Lower leg skin (tissue), 4 donors: ENCODE data around the gene FAM169A. TPM values are rescaled to one million over a fixed set of nuclear protein-coding genes. Genes with fewer than 3 reads are reported as not detected.
"Not testable (repeated sequence)": the region's sequence is repeated elsewhere in the genome, so short reads cannot be mapped to it uniquely, and the experiment has no call there.

Experiments
- DNase-seq, 2 donors: peaks; one replicate each; pipeline ENCODE4 v3.0.0-alpha.2; 2019; ENCODE audit warnings: low spot score in 2 of 2
- H3K4me3 ChIP-seq: fragments of 200-600 bp; sonication (generic); 2 replicates; pipeline ENCODE4 v1.5.1; 2017; ENCODE audit warnings: mild to moderate bottlenecking, low read depth; ENCODE audit not compliant: poor library complexity, severe bottlenecking
- POLR2A ChIP-seq, 2 donors: fragments of 450-650 bp; IDR thresholded peaks; one replicate each; pipeline ENCODE4 v1.6.1; 2016 to 2017; ENCODE audit warnings: antibody characterized with exemption in 2 of 2, mild to moderate bottlenecking in 1 of 2, moderate library complexity in 1 of 2
- WGBS, 2 donors: methylation state at CpG; one replicate each; pipeline ENCODE4 v1.1.5; 2018; 5-methylcytosine and 5-hydroxymethylcytosine counted together
- intact Hi-C: fragments of 100-400 bp; cut with DNase I; formaldehyde crosslinking; loops from one replicate; pipeline ENCODE4 v1.15.0; 2023; ENCODE audit warnings: low total_unique reads
- total RNA-seq, 4 donors: library from RNA; depleted of rRNA; stranded (reverse); fragments of >200 nt; gene quantifications; one replicate each; pipeline ENCODE4 v1.1.0, GENCODE V29; 2016
- TF ChIP-seq, protein P1 (sequence below), 3 donors: fragments of 450-650 bp; IDR thresholded peaks; one replicate each; pipeline ENCODE4 v1.5.1; 2016; ENCODE audit warnings: antibody characterized with exemption in 3 of 3, mild to moderate bottlenecking in 3 of 3, moderate library complexity in 2 of 3

FAM169A gene
- total RNA-seq, 4 donors from 2014 or later: 0.08 to 2.9 (median 0.85) TPM

DNA sequence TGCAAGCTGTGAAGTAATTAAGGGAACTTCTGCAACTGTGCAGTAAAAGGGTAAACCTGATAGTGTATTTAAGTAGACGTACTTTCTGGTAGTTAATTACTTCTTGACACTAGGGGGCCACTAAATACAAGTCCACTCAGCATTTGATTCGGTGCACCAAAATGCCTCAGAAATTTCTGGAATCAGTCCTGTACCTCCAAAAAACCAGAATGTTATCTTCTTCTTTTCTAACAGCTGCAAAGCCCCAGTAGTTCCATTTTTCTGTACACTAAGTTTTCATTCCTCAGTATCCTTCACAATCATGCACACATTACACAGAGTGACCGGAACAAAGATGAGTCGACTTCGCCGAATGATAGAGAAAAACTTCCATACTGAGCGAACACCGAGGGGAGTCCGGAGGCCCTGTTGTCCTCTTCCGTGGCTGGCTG, 99.8 kb downstream of the FAM169A start:
- no peak for TF ChIP-seq POLR2A (IDR thresholded peaks at IDR 0.05)
- TF ChIP-seq, protein P1, sequence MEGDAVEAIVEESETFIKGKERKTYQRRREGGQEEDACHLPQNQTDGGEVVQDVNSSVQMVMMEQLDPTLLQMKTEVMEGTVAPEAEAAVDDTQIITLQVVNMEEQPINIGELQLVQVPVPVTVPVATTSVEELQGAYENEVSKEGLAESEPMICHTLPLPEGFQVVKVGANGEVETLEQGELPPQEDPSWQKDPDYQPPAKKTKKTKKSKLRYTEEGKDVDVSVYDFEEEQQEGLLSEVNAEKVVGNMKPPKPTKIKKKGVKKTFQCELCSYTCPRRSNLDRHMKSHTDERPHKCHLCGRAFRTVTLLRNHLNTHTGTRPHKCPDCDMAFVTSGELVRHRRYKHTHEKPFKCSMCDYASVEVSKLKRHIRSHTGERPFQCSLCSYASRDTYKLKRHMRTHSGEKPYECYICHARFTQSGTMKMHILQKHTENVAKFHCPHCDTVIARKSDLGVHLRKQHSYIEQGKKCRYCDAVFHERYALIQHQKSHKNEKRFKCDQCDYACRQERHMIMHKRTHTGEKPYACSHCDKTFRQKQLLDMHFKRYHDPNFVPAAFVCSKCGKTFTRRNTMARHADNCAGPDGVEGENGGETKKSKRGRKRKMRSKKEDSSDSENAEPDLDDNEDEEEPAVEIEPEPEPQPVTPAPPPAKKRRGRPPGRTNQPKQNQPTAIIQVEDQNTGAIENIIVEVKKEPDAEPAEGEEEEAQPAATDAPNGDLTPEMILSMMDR (IDR thresholded peaks at IDR 0.05): no peak
- DNase-seq: no peak
- intact Hi-C loops: no loop called here
- WGBS, 2 donors: 0 to 1% methylated on average over 10 of the region's 10 CpGs
- H3K4me3 ChIP-seq: peak overlapping the region; percentile 97

DNA sequence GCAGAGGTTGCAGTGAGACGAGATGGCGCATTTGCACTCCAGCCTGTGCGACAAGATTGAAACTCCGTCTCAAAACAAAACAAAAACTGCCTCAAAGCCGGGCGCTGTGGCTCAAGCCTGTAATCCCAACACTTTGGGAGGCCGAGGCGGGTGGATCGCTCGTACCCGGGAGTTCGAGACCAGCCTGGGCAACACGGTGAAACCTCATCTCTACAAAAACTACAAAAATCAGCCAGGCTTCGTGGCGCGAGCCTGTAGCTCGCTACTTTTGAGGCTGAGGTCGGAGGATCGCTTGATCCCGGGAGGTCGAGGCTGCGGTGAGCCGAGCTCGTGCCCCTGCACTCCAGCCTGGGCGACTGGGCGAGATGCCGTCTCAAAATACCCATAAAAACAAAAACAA, 100.3 kb downstream of the FAM169A start:
- intact Hi-C loops: no loop called here
- H3K4me3 ChIP-seq: peak overlapping the region; percentile 97
- 64 to 72% methylated on average over 27 of the region's 27 CpGs for WGBS, 2 donors
- no peak for TF ChIP-seq POLR2A (IDR thresholded peaks at IDR 0.05)
- TF ChIP-seq, protein P1 (IDR thresholded peaks at IDR 0.05): no peak
- no peak for DNase-seq

GRCh38 chr5:74765201-74765600, 101.0 kb downstream of the FAM169A start:
- H3K4me3 ChIP-seq: no peak overlapping the region
- no peak for TF ChIP-seq POLR2A (IDR thresholded peaks at IDR 0.05)
- TF ChIP-seq, protein P1 (IDR thresholded peaks at IDR 0.05): no peak

DNA sequence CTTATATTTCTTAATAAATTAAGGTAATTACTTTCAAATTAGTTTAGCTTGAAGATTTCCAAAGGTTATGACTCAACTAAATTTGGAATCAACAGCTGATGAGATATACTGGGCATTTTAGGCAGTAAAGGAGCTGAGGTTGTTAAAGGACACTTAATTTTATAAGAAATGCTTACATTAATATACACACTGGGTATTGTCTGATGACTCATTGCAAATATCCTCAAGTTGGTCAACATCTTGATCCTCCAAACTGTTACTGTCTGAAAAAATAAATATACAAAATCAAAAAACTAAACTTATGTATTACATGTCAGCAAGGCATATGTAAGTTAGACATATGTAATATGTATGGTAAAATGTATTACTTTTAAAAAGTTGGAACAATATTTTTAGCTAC, 102.7 kb downstream of the FAM169A start:
- intact Hi-C loops: no loop called here
- DNase-seq: no peak
- TF ChIP-seq, protein P1 (IDR thresholded peaks at IDR 0.05): no peak
- TF ChIP-seq POLR2A (IDR thresholded peaks at IDR 0.05): no peak
- H3K4me3 ChIP-seq: no peak overlapping the region

More at GRCh38 chr5:74765201-74765600, 101.0 kb downstream of the FAM169A start:
- 63 to 68% methylated on average over 9 of the region's 9 CpGs for WGBS, 2 donors
- intact Hi-C loops: no loop called here
- DNase-seq: no peak

DNA sequence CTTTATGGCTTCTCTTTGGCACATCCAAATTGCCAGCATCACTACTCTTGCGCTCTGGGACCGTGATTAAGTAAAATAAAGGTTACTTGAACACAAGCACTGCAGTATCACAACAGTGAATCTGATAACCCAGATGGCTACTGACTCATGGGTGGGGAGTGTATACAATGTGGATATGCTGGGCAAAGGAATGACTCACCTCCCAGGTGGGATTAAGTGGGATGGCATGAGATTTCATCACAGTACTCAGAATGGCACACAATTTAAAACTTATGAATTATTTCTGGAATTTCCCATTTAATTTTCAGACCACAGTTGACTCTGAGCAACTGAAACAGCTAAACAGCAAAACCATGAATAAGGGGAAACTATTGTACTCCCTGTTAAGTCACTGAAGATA, 103.6 kb downstream of the FAM169A start:
- no peak for DNase-seq
- TF ChIP-seq, protein P1 (IDR thresholded peaks at IDR 0.05): no peak
- no peak for TF ChIP-seq POLR2A (IDR thresholded peaks at IDR 0.05)
- WGBS, 2 donors: 85 to 90% methylated on average over 2 of the region's 2 CpGs
- H3K4me3 ChIP-seq: no peak overlapping the region
- intact Hi-C loops: no loop called here

DNA sequence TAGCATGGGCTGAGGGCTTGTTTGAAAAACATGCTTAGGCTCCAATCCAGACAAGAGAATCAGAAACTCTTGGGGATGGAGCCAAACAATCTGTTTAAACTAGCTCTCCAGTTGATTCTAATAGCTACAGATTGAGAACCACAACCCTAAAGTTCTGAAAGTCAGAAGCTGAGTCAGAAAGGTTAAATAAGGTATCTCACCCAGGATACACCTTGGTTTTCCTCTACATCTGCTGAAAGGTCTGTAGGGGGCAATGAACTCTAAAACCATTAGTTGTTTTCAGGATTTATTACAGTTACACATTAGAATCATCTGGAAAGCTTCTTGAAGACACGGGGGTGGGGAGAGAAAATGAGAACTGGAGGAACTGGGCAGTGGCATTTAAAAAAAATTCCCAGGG, 104.9 kb downstream of the FAM169A start:
- DNase-seq: no peak
- H3K4me3 ChIP-seq: no peak overlapping the region
- TF ChIP-seq POLR2A (IDR thresholded peaks at IDR 0.05): no peak
- TF ChIP-seq, protein P1 (IDR thresholded peaks at IDR 0.05): no peak
- intact Hi-C loops: no loop called here
- 48 to 56% methylated on average over 1 of the region's 1 CpG for WGBS, 2 donors

- WGBS, 2 donors: 97% methylated on average over 4 of the region's 4 CpGs
- DNase-seq, intact Hi-C loops, H3K4me3 ChIP-seq: not testable (repeated sequence)
These were observed 117.4 kb downstream of the FAM169A start for GRCh38 chr5:74748742-74749141.
